ENCODE results near the gene RPS19BP1. TPM values are rescaled to one million over a fixed set of nuclear protein-coding genes. Genes with fewer than 3 reads are reported as not detected.

The RPS19BP1 gene
- total RNA-seq, 1 donor from 2014 or later, result 27.7 TPM

GRCh38 chr22:39519681-39520225 is 12.8 kb downstream of the RPS19BP1 start:
- Histone ChIP-seq H3F3A (ENCODE audit: low read depth) (peaks cover 65% of the 10 kb centered on the region), H3K27ac (peak overlapping the region; percentile 93), H3K4me2 (peak overlapping the region; percentile 81), H3K27me3 (no peaks in the 10 kb centered on the region), H3K9ac (peak overlapping the region; percentile 75), H4K20me1 (ENCODE audit: low read depth) (peaks cover 53% of the 10 kb centered on the region), H3K9me3 (ENCODE audit: low read depth) (no peaks in the 10 kb centered on the region), H3K36me3 (peaks cover 8% of the 10 kb centered on the region), H2AFZ (replicated peaks) (no peak overlapping the region), H3K79me2 (ENCODE audit: low read depth) (peaks cover 60% of the 10 kb centered on the region), H3K4me3 (peak overlapping the region; percentile 96), H3K4me1 (peaks cover 20% of the 10 kb centered on the region)
- Mint-ChIP-seq H3K36me3 (peaks cover 38% of the 10 kb centered on the region), H3K27me3 (ENCODE audit: insufficient read depth, low read depth) (peaks cover 25% of the 10 kb centered on the region), H3K9me3 (peaks cover 2% of the 10 kb centered on the region), H3K4me3 (peak overlapping the region; percentile 98), H3K27ac (peak overlapping the region; percentile 100), H3K4me1 (peaks cover 39% of the 10 kb centered on the region)
- no peak for TF ChIP-seq EZH2 (IDR thresholded peaks at IDR 0.05)
- TF ChIP-seq CTCF (IDR thresholded peaks at IDR 0.05), result peak; percentile 54
- DNase-seq (ENCODE audit: low spot score), result peak; percentile 99

GRCh38 chr22:39518996-39519680 is 13.4 kb downstream of the RPS19BP1 start:
- Histone ChIP-seq H3K4me3 (peak overlapping the region; percentile 96), H3K36me3 (peaks cover 8% of the 10 kb centered on the region), H3K79me2 (ENCODE audit: low read depth) (peaks cover 55% of the 10 kb centered on the region), H2AFZ (replicated peaks) (no peak overlapping the region), H4K20me1 (ENCODE audit: low read depth) (peaks cover 52% of the 10 kb centered on the region), H3K9me3 (ENCODE audit: low read depth) (no peaks in the 10 kb centered on the region), H3K27ac (peak overlapping the region; percentile 93), H3K4me1 (peaks cover 20% of the 10 kb centered on the region), H3F3A (ENCODE audit: low read depth) (peaks cover 59% of the 10 kb centered on the region), H3K27me3 (no peaks in the 10 kb centered on the region), H3K9ac (peak overlapping the region; percentile 75), H3K4me2 (peak overlapping the region; percentile 81)
- peaks cover 25% of the 10 kb centered on the region for H3K27me3 Mint-ChIP-seq (ENCODE audit: insufficient read depth, low read depth)
- H3K9me3 Mint-ChIP-seq, result peaks cover 2% of the 10 kb centered on the region
- H3K27ac Mint-ChIP-seq, result peak overlapping the region; percentile 96
- TF ChIP-seq EZH2 (IDR thresholded peaks at IDR 0.05) (no peak), CTCF (IDR thresholded peaks at IDR 0.05) (no peak), EZH2phosphoT487 (IDR thresholded peaks at IDR 0.05) (no peak)
- peaks cover 42% of the 10 kb centered on the region for H3K36me3 Mint-ChIP-seq
- DNase-seq (ENCODE audit: low spot score), result peak; percentile 60
- H3K4me3 Mint-ChIP-seq, result peak overlapping the region; percentile 98
- H3K4me1 Mint-ChIP-seq, result peaks cover 37% of the 10 kb centered on the region

- H3K4me3 ChIP-seq, result peak overlapping the region; percentile 96
- peak overlapping the region; percentile 69 for H3K27ac Mint-ChIP-seq
- H3K36me3 Mint-ChIP-seq, result peaks cover 44% of the 10 kb centered on the region
- no peaks in the 10 kb centered on the region for H3K9me3 ChIP-seq (ENCODE audit: low read depth)
- peak overlapping the region; percentile 98 for H3K4me3 Mint-ChIP-seq
- no peak overlapping the region for H2AFZ ChIP-seq (replicated peaks)
- H3K36me3 ChIP-seq, result peaks cover 8% of the 10 kb centered on the region
- H3K27me3 ChIP-seq, result no peaks in the 10 kb centered on the region
- H3K4me1 Mint-ChIP-seq, result peaks cover 34% of the 10 kb centered on the region
- TF ChIP-seq EZH2 (IDR thresholded peaks at IDR 0.05) (no peak), CTCF (IDR thresholded peaks at IDR 0.05) (no peak), EZH2phosphoT487 (IDR thresholded peaks at IDR 0.05) (no peak)
- peaks cover 22% of the 10 kb centered on the region for H3K27me3 Mint-ChIP-seq (ENCODE audit: insufficient read depth, low read depth)
- peaks cover 56% of the 10 kb centered on the region for H3F3A ChIP-seq (ENCODE audit: low read depth)
- peak overlapping the region; percentile 81 for H3K4me2 ChIP-seq
- DNase-seq (ENCODE audit: low spot score), result no peak
- peaks cover 20% of the 10 kb centered on the region for H3K4me1 ChIP-seq
- no peak overlapping the region for H3K9ac ChIP-seq
- no peak overlapping the region for H3K27ac ChIP-seq
- H3K9me3 Mint-ChIP-seq, result peaks cover 2% of the 10 kb centered on the region
- peaks cover 48% of the 10 kb centered on the region for H3K79me2 ChIP-seq (ENCODE audit: low read depth)
- H4K20me1 ChIP-seq (ENCODE audit: low read depth), result peaks cover 52% of the 10 kb centered on the region
Measured at GRCh38 chr22:39518144-39518786, 14.3 kb downstream of the RPS19BP1 start.
